IMR-90 (cell line): ENCODE data around the gene SLC27A3. TPM values are rescaled to one million over a fixed set of nuclear protein-coding genes. Genes with fewer than 3 reads are reported as not detected.

ENCODE experiments used
- ATAC-seq: fragments of 200-7000 bp; cut with Tn5 transposase; 2 replicates; pipeline ENCODE4 v1.9.1; 2020; ENCODE audit warnings: low read depth, mild to moderate bottlenecking, moderate library complexity
- BruUV-seq: library from RNA; stranded (reverse); fragments of 400-500 nt; replicated peaks from 2 replicates; lab custom pipeline; 2021; lab: Mats Ljungman, UMichigan
- CTCF ChIA-PET: fragments of 300-600 bp; formaldehyde crosslinking; extraction: SDS; loops from one replicate; lab custom pipeline; 2021; ENCODE audit warnings: antibody characterized with exemption; lab: Yijun Ruan, JAX
- POLR2A ChIA-PET: fragments of 300-600 bp; sonication (Branson Sonifier 250); formaldehyde crosslinking; loops from one replicate; lab custom pipeline; 2022; ENCODE audit warnings: antibody characterized with exemption; ENCODE audit not compliant: unreplicated experiment; lab: Charles Lee
- DNase-seq: peaks from one replicate; pipeline ENCODE4 v3.0.0; 2013
- H2AFZ ChIP-seq: replicated peaks from 2 replicates; pipeline ENCODE3; 2013; ENCODE audit warnings: low read length, mild to moderate bottlenecking; ENCODE audit not compliant: poor library complexity
- H2AK5ac ChIP-seq: 2 replicates; pipeline ENCODE4 v1.6.1; 2013; ENCODE audit warnings: low read depth, low read length, inconsistent platforms
- H2AK9ac ChIP-seq: replicated peaks from 2 replicates; pipeline ENCODE3; 2013; ENCODE audit warnings: mild to moderate bottlenecking, low read depth, low read length, moderate library complexity; ENCODE audit not compliant: poor library complexity
- H2BK120ac ChIP-seq: 2 replicates; pipeline ENCODE4 v1.6.1; 2013; ENCODE audit warnings: low read depth, low read length, inconsistent platforms
- H2BK15ac ChIP-seq: 3 replicates; pipeline ENCODE4 v1.6.1; 2013; ENCODE audit warnings: low read depth, low read length, inconsistent platforms
- H2BK20ac ChIP-seq: 2 replicates; pipeline ENCODE4 v1.6.1; 2013; ENCODE audit warnings: low read depth, mild to moderate bottlenecking, inconsistent platforms, low read length, moderate library complexity
- H2BK5ac ChIP-seq: 2 replicates; pipeline ENCODE4 v1.6.1; 2013; ENCODE audit warnings: mild to moderate bottlenecking, low read depth, low read length, inconsistent platforms; ENCODE audit not compliant: poor library complexity, severe bottlenecking
- H3K14ac ChIP-seq: replicated peaks from 2 replicates; pipeline ENCODE4 v1.6.1; 2013; ENCODE audit warnings: low read depth, low read length, inconsistent platforms
- H3K18ac ChIP-seq: 2 replicates; pipeline ENCODE4 v1.6.1; 2013; ENCODE audit warnings: low read depth, low read length, control low read depth
- H3K23ac ChIP-seq: 2 replicates; pipeline ENCODE4 v1.6.1; 2013; ENCODE audit warnings: low read depth, low read length, inconsistent platforms
- H3K27ac ChIP-seq: 2 replicates; pipeline ENCODE4 v1.5.1; 2013; ENCODE audit warnings: mild to moderate bottlenecking, control low read depth, low read length; ENCODE audit not compliant: insufficient read depth
- H3K27me3 ChIP-seq: 2 replicates; pipeline ENCODE4 v1.6.1; 2013; ENCODE audit warnings: low read length; ENCODE audit not compliant: control insufficient read depth, insufficient read depth
- H3K36me3 ChIP-seq: 2 replicates; pipeline ENCODE4 v1.6.1; 2013; ENCODE audit warnings: low read length, mixed read lengths; ENCODE audit not compliant: control insufficient read depth, insufficient read depth
- H3K4ac ChIP-seq: 2 replicates; pipeline ENCODE4 v1.6.1; 2013; ENCODE audit warnings: low read depth, low read length, inconsistent platforms
- H3K4me1 ChIP-seq: 2 replicates; pipeline ENCODE4 v1.6.1; 2013; ENCODE audit warnings: low read length, mixed read lengths; ENCODE audit not compliant: control insufficient read depth, insufficient read depth
- H3K4me2 ChIP-seq: 2 replicates; pipeline ENCODE4 v1.6.1; 2013; ENCODE audit warnings: low read depth, mild to moderate bottlenecking, control low read depth, low read length, moderate library complexity
- H3K4me3 ChIP-seq: 2 replicates; pipeline ENCODE4 v1.5.1; 2013; ENCODE audit warnings: low read depth, mild to moderate bottlenecking, control low read depth, low read length, moderate library complexity; ENCODE audit not compliant: insufficient read depth
- H3K56ac ChIP-seq: 2 replicates; pipeline ENCODE4 v1.6.1; 2013; ENCODE audit warnings: low read length, inconsistent platforms; ENCODE audit not compliant: insufficient read depth; ENCODE audit errors: extremely low read depth
- H3K79me1 ChIP-seq, 2 experiments: 2 replicates each; pipeline ENCODE4 v1.6.1; 2013; ENCODE audit warnings: low read length in 2 of 2, inconsistent platforms in 1 of 2, low read depth in 1 of 2
- H3K9ac ChIP-seq: 2 replicates; pipeline ENCODE4 v1.6.1; 2013; ENCODE audit warnings: low read depth, low read length, control low read depth
- H3K9me1 ChIP-seq: 2 replicates; pipeline ENCODE4 v1.6.1; 2013; ENCODE audit warnings: low read length, inconsistent platforms; ENCODE audit not compliant: insufficient read depth
- H3K9me3 ChIP-seq: 2 replicates; pipeline ENCODE4 v1.6.1; 2013; ENCODE audit warnings: low read length; ENCODE audit not compliant: control insufficient read depth, insufficient read depth
- H4K20me1 ChIP-seq: 2 replicates; pipeline ENCODE4 v1.6.1; 2013; ENCODE audit warnings: low read length, inconsistent platforms; ENCODE audit not compliant: insufficient read depth
- H4K5ac ChIP-seq: 2 replicates; pipeline ENCODE4 v1.6.1; 2013; ENCODE audit warnings: mild to moderate bottlenecking, low read depth, low read length, control low read depth
- H4K8ac ChIP-seq, 2 experiments: 2 replicates each; pipeline ENCODE4 v1.6.1; 2013; ENCODE audit warnings: low read depth in 2 of 2, low read length in 2 of 2, control low read depth in 1 of 2, inconsistent platforms in 1 of 2
- H4K91ac ChIP-seq: 2 replicates; pipeline ENCODE4 v1.6.1; 2013; ENCODE audit warnings: low read depth, low read length, inconsistent platforms; ENCODE audit not compliant: insufficient read depth
- CHD1 ChIP-seq: IDR thresholded peaks from 2 replicates; pipeline ENCODE4 v1.6.1; 2012; ENCODE audit warnings: low read depth, low read length, improper control_type of control experiment
- ELK1 ChIP-seq: fragments of 150-350 bp; IDR thresholded peaks from 2 replicates; pipeline ENCODE4 v1.6.1; 2016; ENCODE audit warnings: low read depth, mild to moderate bottlenecking, low read length, moderate library complexity, borderline replicate concordance
- MAZ ChIP-seq: IDR thresholded peaks from 2 replicates; pipeline ENCODE4 v1.6.1; 2012; ENCODE audit warnings: low read depth, mild to moderate bottlenecking, low read length, improper control_type of control experiment, moderate library complexity, borderline replicate concordance
- NFE2L2 ChIP-seq: fragments of 150-350 bp; IDR thresholded peaks from 2 replicates; pipeline ENCODE4 v1.6.1; 2016; ENCODE audit warnings: low read depth, mild to moderate bottlenecking, low read length
- POLR2A ChIP-seq: IDR thresholded peaks from 2 replicates; pipeline ENCODE4 v1.6.1; 2012; ENCODE audit warnings: mild to moderate bottlenecking, low read depth, low read length
- RAD21 ChIP-seq: IDR thresholded peaks from 2 replicates; pipeline ENCODE4 v1.6.1; 2012; ENCODE audit warnings: low read length, improper control_type of control experiment
- RFX5 ChIP-seq: IDR thresholded peaks from 2 replicates; pipeline ENCODE4 v1.8.0; 2012; ENCODE audit warnings: low read depth, mild to moderate bottlenecking, low read length, moderate library complexity
- USF2 ChIP-seq: fragments of 150-350 bp; IDR thresholded peaks from 2 replicates; pipeline ENCODE4 v1.6.1; 2017; ENCODE audit warnings: mild to moderate bottlenecking, antibody characterized with exemption, low read length, low read depth
- WGBS, 2 experiments: methylation state at CpG; one replicate each; pipeline versions ENCODE4 v1.1.5 to v1.1.7; 2013; ENCODE audit warnings: missing lambda C conversion rate in 2 of 2; ENCODE audit not compliant: insufficient read length in 1 of 2; ENCODE audit errors: extremely low coverage in 2 of 2; 5-methylcytosine and 5-hydroxymethylcytosine counted together
- dilution Hi-C: fragments of 300-500 bp; cut with HindIII; formaldehyde crosslinking; loops from one replicate; pipeline ENCODE4 v1.14.3; 2018; ENCODE audit warnings: low sequenced_read_pairs; ENCODE audit not compliant: unreplicated experiment
- in situ Hi-C: fragments of 300-500 bp; cut with MboI; formaldehyde crosslinking; loops from 3 replicates; pipeline ENCODE4 v1.14.3; 2019; ENCODE audit warnings: low sequenced_read_pairs, inconsistent platforms, mixed read lengths
- intact Hi-C: fragments of 100-400 bp; cut with micrococcal nuclease; formaldehyde crosslinking; loops from 2 replicates; pipeline ENCODE4 v1.10.0; 2022
- polyA plus RNA-seq, 3 experiments: library from polyadenylated mRNA; depleted of rRNA; stranded (reverse); fragments of >200 nt; gene quantifications; 2 replicates each; pipeline ENCODE4 v1.2.3, GENCODE V29; 2012; ENCODE audit warnings: low replicate concordance in 1 of 3
- total RNA-seq: library from RNA; depleted of rRNA; stranded (reverse); fragments of >200 nt; gene quantifications from 2 replicates; pipeline ENCODE4 v1.2.3, GENCODE V29; 2012

SLC27A3 gene
- total and polyA plus RNA-seq, 2 of the 4 experiments (the other 2 are of a cell fraction): 3.2 to 9.3 TPM

DNA sequence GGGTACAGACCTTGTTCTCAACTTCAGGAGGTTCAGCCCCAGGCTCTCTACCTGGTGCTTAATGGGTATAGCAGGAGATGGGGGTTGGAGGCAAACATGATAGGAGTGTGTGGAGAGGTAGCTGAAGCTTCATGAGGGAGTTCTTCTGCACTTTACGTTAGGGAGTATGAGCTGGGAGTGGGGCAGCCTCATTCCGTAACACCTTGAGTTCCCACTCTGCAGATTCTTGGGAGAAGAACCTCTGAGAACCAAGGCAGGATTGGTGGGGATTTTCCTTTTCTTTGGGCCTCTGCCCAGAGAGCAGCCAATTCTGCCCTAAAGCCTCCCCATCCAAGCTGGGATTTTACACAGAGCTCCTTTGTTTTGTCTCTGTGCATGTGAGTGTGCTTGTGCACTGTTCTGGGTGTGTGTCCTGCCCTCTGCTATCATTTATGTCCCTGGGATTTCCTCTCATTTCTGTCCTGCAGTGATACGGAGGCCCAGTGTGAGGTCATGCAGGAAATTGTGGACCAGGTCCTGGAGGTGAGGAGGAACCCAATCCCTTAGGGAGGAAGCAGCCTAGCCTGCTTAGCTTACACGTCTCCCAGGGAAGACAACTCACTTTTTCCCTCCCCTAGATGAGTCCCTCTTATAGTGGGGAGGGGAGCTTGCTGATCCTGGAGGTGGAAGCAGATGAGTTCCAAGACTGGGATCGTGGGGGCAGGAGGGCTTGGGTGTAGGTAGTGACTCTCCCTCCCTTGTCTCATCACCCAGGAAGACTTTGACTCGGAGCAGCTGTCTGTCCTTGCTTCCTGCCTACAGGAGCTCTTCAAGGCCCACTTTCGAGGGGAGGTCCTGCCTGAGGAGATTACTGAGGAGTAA lies 11.6 kb upstream of the SLC27A3 start:
- DNase-seq (no peak), ATAC-seq (no peak)
- H3K23ac ChIP-seq: no peak overlapping the region
- H3K18ac ChIP-seq: no peak overlapping the region
- peaks cover 8% of the 10 kb centered on the region for H3K9me1 ChIP-seq
- H3K4me1 ChIP-seq: no peaks in the 10 kb centered on the region
- no peaks in the 10 kb centered on the region for H4K20me1 ChIP-seq
- TF ChIP-seq NFE2L2 (no peak), POLR2A (no peak), CHD1 (no peak), RAD21 (no peak), RFX5 (no peak), MAZ (no peak), USF2 (no peak), ELK1 (no peak)
- H3K27me3 ChIP-seq: no peaks in the 10 kb centered on the region
- ChIA-PET POLR2A (no interaction called here), CTCF (no interaction called here)
- no peaks in the 10 kb centered on the region for H3K79me1 ChIP-seq
- H3K36me3 ChIP-seq: peaks cover 68% of the 10 kb centered on the region
- no CpG with 5 or more reads among the region's 7 CpGs for WGBS, 2 experiments
- H3K9me3 ChIP-seq: no peaks in the 10 kb centered on the region
- no peak overlapping the region for H2BK120ac ChIP-seq
- in situ Hi-C loops (no loop called here), dilution Hi-C loops (no loop called here), intact Hi-C loops (no loop called here)
- H4K8ac ChIP-seq: no peak overlapping the region
- no peak overlapping the region for H2AK9ac ChIP-seq
- H2BK5ac ChIP-seq: no peak overlapping the region
- no peak overlapping the region for H3K4me3 ChIP-seq
- H3K9ac ChIP-seq: no peak overlapping the region
- no peak overlapping the region for H2BK20ac ChIP-seq
- no peak overlapping the region for H3K56ac ChIP-seq
- no peak overlapping the region for H4K5ac ChIP-seq
- H2BK15ac ChIP-seq: no peak overlapping the region
- BruUV-seq: no TSS peak
- no peak overlapping the region for H3K27ac ChIP-seq
- H3K14ac ChIP-seq: no peak overlapping the region
- no peak overlapping the region for H3K4me2 ChIP-seq
- no peak overlapping the region for H2AFZ ChIP-seq
- H4K91ac ChIP-seq: no peak overlapping the region
- H3K4ac ChIP-seq: no peak overlapping the region
- no peak overlapping the region for H2AK5ac ChIP-seq
